DND-41 (cell line): ENCODE results near the gene PINLYP.

Experiments used
- CTCF ChIP-seq: IDR thresholded peaks from 2 replicates; pipeline ENCODE4 v1.5.1; 2012; ENCODE audit warnings: borderline replicate concordance, low read length, moderate library complexity, mild to moderate bottlenecking; ENCODE audit not compliant: poor library complexity, severe bottlenecking; ENCODE audit errors: extremely low read depth
- EZH2 ChIP-seq: IDR thresholded peaks from 3 replicates; pipeline ENCODE4 v1.6.1; 2012; ENCODE audit warnings: borderline replicate concordance, low read depth, mild to moderate bottlenecking, moderate library complexity, low read length, inconsistent platforms; ENCODE audit not compliant: severe bottlenecking

GRCh38 chr19:43572171-43572588 lies 3.4 kb upstream of the PINLYP start:
- TF ChIP-seq CTCF (no peak), EZH2 (no peak)
